Karpas-422 (cell line): ENCODE measurements around the gene CMTM5. TPM values are rescaled to one million over a fixed set of nuclear protein-coding genes. Genes with fewer than 3 reads are reported as not detected.
"Not testable (repeated sequence)": the region's sequence is repeated elsewhere in the genome, so short reads cannot be mapped to it uniquely, and the experiment has no call there.

ENCODE experiments used
- DNase-seq: peaks from one replicate; pipeline ENCODE4 v3.0.0-alpha.2; 2015
- H2AFZ ChIP-seq: fragments of 200-600 bp; sonication (generic); 2 replicates; pipeline ENCODE4 v1.6.1; 2014; ENCODE audit warnings: antibody characterized with exemption, low read length, mixed read lengths
- H3K27ac ChIP-seq: fragments of 200-600 bp; sonication (generic); 2 replicates; pipeline ENCODE4 v1.5.1; 2014; ENCODE audit warnings: mild to moderate bottlenecking, low read length, moderate library complexity
- H3K27me3 ChIP-seq: fragments of 200-600 bp; sonication (generic); 2 replicates; pipeline ENCODE4 v1.6.1; 2014; ENCODE audit warnings: low read length, mixed read lengths
- H3K36me3 ChIP-seq: fragments of 200-600 bp; sonication (generic); 2 replicates; pipeline ENCODE4 v1.6.1; 2014; ENCODE audit warnings: low read length, mixed read lengths; ENCODE audit not compliant: insufficient read depth
- H3K4me1 ChIP-seq: fragments of 200-600 bp; sonication (generic); 2 replicates; pipeline ENCODE4 v1.6.1; 2014; ENCODE audit warnings: mild to moderate bottlenecking, low read length, mixed read lengths
- H3K4me2 ChIP-seq: fragments of 200-600 bp; sonication (generic); 2 replicates; pipeline ENCODE4 v1.6.1; 2014; ENCODE audit warnings: low read length, low read depth, mild to moderate bottlenecking; ENCODE audit not compliant: poor library complexity, severe bottlenecking
- H3K4me3 ChIP-seq: fragments of 200-600 bp; sonication (generic); 2 replicates; pipeline ENCODE4 v1.5.1; 2014; ENCODE audit warnings: mild to moderate bottlenecking, antibody characterized with exemption, low read length, mixed read lengths
- H3K79me2 ChIP-seq: fragments of 200-600 bp; sonication (generic); 2 replicates; pipeline ENCODE4 v1.6.1; 2014; ENCODE audit warnings: mild to moderate bottlenecking, low read length, mixed read lengths
- H3K9ac ChIP-seq: fragments of 200-600 bp; sonication (generic); 2 replicates; pipeline ENCODE4 v1.6.0; 2014; ENCODE audit warnings: low read length
- H3K9me2 ChIP-seq: fragments of 200-600 bp; sonication (generic), shearing (Covaris generic); replicated peaks from 2 replicates; pipeline ENCODE4 v1.6.0; 2014; ENCODE audit warnings: mild to moderate bottlenecking, low read length, moderate library complexity; ENCODE audit not compliant: insufficient read depth
- H3K9me3 ChIP-seq: fragments of 300-700, 200-600 bp; sonication (generic); 2 replicates; pipeline ENCODE4 v1.6.1; 2014; ENCODE audit warnings: low read length, mixed read lengths
- H4K20me1 ChIP-seq: fragments of 200-600 bp; sonication (generic); 2 replicates; pipeline ENCODE4 v1.6.1; 2014; ENCODE audit warnings: mild to moderate bottlenecking, antibody characterized with exemption, low read length, low read depth; ENCODE audit not compliant: insufficient read depth
- total RNA-seq: library from RNA; depleted of rRNA; stranded (reverse); fragments of >200 nt; shearing (Covaris generic); gene quantifications from 2 replicates; pipeline ENCODE4 v1.2.3, GENCODE V29; 2014; ENCODE audit warnings: low replicate concordance

The CMTM5 gene
- total RNA-seq, 1 experiment from 2014 or later: not detected

DNA sequence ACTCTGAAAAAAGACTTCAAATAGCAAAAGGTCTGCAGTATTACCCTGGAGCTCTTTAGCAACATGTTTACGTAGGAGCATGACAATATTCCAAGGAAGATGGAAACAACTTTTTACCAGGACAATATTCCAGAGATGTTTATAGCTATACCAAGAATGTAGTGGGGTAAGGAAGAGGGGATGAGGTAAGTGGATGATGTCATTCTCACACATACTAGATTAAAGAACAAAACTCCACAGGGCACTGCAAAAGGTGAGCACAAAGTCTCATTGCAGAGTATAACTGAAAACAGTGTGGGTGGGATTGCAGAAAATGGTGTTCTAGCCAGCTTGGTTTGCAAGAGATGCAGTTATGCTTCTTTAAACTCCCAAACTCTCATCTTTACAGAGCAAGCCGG, 8.4 kb downstream of the CMTM5 start:
- Histone ChIP-seq H3K9ac (no peak overlapping the region), H3K27me3 (no peaks in the 10 kb centered on the region), H3K9me2 (no peaks in the 10 kb centered on the region), H2AFZ (no peak overlapping the region), H4K20me1 (no peaks in the 10 kb centered on the region; the same call in 1 of the 2 replicates), H3K4me1 (no peaks in the 10 kb centered on the region), H3K36me3 (no peaks in the 10 kb centered on the region), H3K9me3 (no peaks in the 10 kb centered on the region), H3K79me2 (no peaks in the 10 kb centered on the region), H3K4me3 (no peak overlapping the region), H3K27ac (no peak overlapping the region), H3K4me2 (no peak overlapping the region)
- DNase-seq: no peak

DNA sequence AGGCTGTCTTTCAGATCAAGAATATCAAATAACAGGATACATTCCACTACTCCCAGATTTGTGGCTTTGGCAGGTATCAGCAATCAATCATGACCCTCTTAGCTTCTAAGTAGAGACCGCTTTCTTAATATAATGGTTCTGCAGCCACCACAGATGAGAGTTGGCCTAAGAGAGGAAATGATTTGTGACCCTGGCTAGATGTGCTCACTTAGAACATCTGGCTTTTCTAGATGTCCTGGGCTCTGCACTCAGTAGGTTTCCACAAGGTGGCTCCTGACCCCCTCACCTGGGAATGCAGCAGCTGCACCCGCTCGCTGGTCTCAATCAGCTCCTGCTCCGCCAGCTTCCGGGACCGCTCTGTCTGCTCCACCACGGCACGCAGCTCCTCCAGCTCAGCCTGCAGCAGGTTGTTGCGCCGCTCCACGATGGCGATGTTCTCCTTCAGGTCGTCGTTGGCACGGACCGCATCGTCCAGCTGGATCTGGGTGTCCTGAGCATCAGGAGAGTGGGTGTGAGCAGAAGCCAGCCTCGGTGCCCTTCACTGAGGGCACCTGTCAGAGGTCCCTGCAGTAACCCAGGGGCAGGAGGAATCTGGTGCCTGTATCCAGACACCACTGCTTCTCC, 8.9 kb downstream of the CMTM5 start:
- no peak overlapping the region for H3K9ac ChIP-seq
- H3K79me2 ChIP-seq: no peaks in the 10 kb centered on the region
- no peak overlapping the region for H3K4me3 ChIP-seq
- no peak for DNase-seq
- H3K4me2 ChIP-seq: no peak overlapping the region
- H3K9me3 ChIP-seq: no peaks in the 10 kb centered on the region
- H4K20me1 ChIP-seq: no peaks in the 10 kb centered on the region; the same call in 1 of the 2 replicates
- H3K27ac ChIP-seq: no peak overlapping the region
- no peak overlapping the region for H2AFZ ChIP-seq
- H3K27me3 ChIP-seq: no peaks in the 10 kb centered on the region
- H3K4me1 ChIP-seq: no peaks in the 10 kb centered on the region
- H3K9me2 ChIP-seq: no peaks in the 10 kb centered on the region
- no peaks in the 10 kb centered on the region for H3K36me3 ChIP-seq

DNA sequence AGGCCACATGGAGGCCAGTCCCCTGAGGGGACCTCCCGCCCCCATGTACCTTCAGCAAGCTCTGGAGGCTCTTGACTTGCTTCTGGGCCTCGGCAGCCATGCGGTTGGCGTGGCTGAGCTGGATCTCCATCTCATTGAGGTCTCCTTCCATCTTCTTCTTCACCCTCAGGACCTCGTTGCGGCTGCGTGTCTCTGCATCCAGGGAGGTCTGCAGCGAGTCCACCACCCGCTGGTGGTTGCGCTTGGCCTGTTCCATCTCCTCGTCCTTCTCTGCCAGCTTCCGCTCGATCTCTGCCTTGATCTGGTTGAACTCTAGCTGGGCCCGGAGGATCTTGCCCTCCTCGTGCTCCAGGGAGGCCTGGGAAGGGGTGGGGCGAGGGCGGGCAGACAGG, 9.4 kb downstream of the CMTM5 start:
- H3K36me3 ChIP-seq, H3K79me2 ChIP-seq, H3K27me3 ChIP-seq, H3K9ac ChIP-seq, DNase-seq, H3K4me2 ChIP-seq, H2AFZ ChIP-seq, H3K9me3 ChIP-seq, H4K20me1 ChIP-seq, H3K9me2 ChIP-seq, H3K4me3 ChIP-seq, H3K4me1 ChIP-seq, H3K27ac ChIP-seq: not testable (repeated sequence)

DNA sequence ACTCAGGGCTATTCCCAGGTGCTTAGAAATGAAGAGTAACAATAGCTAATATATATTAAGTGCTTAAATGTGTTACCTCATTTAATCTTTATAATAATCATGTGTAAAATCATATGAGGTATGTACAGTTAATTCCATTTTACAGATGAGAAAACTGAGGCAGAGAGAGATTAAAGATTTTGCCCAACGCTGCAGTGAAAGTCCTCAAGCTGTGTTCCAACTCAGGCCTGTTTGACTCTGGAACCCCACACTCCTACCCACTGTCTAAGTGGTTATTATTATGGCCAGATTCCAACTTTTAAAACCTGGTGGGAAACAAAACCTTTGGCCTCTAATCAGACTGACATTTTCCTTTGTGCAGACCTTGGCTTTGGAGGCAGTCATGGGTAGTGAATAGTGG, 10.2 kb downstream of the CMTM5 start:
- Histone ChIP-seq H4K20me1 (no peaks in the 10 kb centered on the region), H3K27ac (no peak overlapping the region), H3K9me3 (no peaks in the 10 kb centered on the region), H2AFZ (no peak overlapping the region), H3K9ac (no peak overlapping the region), H3K4me3 (no peak overlapping the region), H3K9me2 (no peaks in the 10 kb centered on the region), H3K36me3 (no peaks in the 10 kb centered on the region), H3K4me1 (no peaks in the 10 kb centered on the region), H3K79me2 (no peaks in the 10 kb centered on the region), H3K27me3 (no peaks in the 10 kb centered on the region), H3K4me2 (no peak overlapping the region)
- no peak for DNase-seq

DNA sequence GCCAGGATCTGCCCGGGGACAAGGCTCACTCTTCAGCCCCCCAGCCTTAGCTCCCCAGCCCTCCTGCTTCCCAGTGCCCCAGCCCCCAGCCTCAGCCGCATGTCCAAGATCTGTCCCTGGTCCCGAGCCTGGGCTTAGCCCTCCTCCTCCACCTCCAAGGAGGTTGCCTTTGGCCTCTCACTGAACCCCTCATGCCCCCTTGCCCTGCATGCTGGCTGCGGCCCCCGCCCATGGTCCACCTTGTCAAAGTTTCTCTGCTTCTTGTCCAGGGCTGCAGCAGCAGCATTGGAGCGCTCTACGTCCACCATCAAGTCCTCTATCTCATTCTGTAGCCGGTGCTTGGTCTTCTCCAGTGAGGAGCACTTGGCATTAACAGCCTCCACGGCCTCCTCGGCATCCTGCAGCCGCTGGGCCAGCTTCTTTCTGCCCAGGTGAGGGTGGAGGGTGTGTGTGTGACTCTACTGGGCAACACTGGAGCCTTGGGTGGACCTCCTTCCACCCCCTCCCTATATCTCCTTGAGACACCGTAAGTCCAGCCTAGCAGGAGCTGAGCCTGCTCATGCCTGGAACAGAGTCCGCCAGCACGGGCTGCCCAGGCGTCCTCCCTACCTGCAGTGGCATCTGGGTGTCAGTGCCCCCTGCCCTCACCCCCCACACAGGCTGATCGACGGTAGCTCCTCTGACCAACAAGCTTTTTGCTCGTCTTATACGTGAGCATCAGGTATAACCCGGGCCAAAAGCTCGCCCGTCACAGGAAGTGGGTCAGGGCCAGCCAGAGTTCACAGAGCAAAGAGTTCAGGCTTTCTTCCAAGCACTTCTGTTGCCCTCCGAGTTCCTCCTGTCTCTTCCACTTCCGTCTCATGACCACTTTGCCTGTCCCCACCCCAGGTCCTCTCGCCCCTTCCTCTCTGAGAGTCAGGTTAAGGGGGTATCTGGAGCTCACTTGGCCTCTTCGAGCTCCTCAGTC, 11.4 kb downstream of the CMTM5 start:
- H3K9ac ChIP-seq: no peak overlapping the region
- no peaks in the 10 kb centered on the region for H3K9me2 ChIP-seq
- no peak overlapping the region for H3K27ac ChIP-seq
- no peaks in the 10 kb centered on the region for H3K27me3 ChIP-seq
- no peak for DNase-seq
- no peak overlapping the region for H2AFZ ChIP-seq
- no peak overlapping the region for H3K4me2 ChIP-seq
- H3K36me3 ChIP-seq: no peaks in the 10 kb centered on the region
- H3K4me3 ChIP-seq: no peak overlapping the region
- no peaks in the 10 kb centered on the region for H3K9me3 ChIP-seq
- H3K4me1 ChIP-seq: no peaks in the 10 kb centered on the region
- no peaks in the 10 kb centered on the region for H4K20me1 ChIP-seq
- H3K79me2 ChIP-seq: no peaks in the 10 kb centered on the region

DNA sequence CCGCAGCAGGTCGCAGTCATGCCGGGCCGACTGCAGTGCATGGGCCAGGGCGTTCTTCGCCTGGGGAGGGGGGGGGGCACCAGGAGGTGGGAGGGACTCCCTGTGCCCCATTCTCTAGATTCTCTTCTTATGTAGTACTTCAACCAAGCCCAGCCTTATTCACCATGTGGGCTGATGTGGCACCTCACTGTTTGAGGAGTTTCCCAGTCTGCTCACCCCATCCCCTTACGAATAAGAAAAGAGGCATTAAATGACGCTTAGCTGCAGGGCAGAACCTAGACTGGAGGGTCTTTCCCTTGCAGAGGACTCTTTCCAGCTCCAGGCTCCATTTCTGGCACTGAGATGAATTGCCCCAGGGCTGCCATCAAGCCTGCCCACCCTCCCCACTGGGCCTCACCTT, 12.2 kb downstream of the CMTM5 start:
- H3K27ac ChIP-seq: no peak overlapping the region
- no peak overlapping the region for H3K4me2 ChIP-seq
- no peak overlapping the region for H3K9ac ChIP-seq
- no peaks in the 10 kb centered on the region for H3K27me3 ChIP-seq
- H2AFZ ChIP-seq: no peak overlapping the region
- H3K36me3 ChIP-seq: no peaks in the 10 kb centered on the region
- H3K4me3 ChIP-seq: no peak overlapping the region
- H3K9me3 ChIP-seq: no peaks in the 10 kb centered on the region
- H3K4me1 ChIP-seq: no peaks in the 10 kb centered on the region
- no peak for DNase-seq
- no peaks in the 10 kb centered on the region for H3K79me2 ChIP-seq
- no peaks in the 10 kb centered on the region for H3K9me2 ChIP-seq
- H4K20me1 ChIP-seq: no peaks in the 10 kb centered on the region

DNA sequence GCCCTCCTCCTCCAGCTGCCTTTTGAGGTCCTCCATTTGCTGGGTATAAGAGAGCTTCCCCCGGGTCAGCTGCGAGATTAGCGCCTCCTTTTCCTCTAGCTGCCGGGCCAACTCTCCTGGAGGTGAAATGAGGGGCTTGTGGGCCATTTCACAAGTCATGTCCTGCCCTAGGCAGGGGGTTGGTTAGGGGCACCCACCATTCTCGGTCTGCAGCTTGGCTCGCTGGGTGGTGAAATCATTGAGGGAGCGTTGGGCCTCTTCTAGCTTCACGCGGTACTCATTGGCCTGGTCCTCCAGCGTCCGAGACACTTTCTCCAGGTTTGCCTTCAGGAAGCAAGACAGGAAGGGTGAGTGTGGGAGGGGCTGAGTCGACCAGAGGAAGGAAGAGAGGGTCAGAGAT, 12.6 kb downstream of the CMTM5 start:
- no peaks in the 10 kb centered on the region for H3K9me3 ChIP-seq
- no peaks in the 10 kb centered on the region for H3K79me2 ChIP-seq
- H2AFZ ChIP-seq: no peak overlapping the region
- no peaks in the 10 kb centered on the region for H4K20me1 ChIP-seq
- H3K4me2 ChIP-seq: no peak overlapping the region
- no peak overlapping the region for H3K27ac ChIP-seq
- H3K9ac ChIP-seq: no peak overlapping the region
- no peak for DNase-seq
- H3K36me3 ChIP-seq: no peaks in the 10 kb centered on the region
- H3K27me3 ChIP-seq: no peaks in the 10 kb centered on the region
- no peaks in the 10 kb centered on the region for H3K4me1 ChIP-seq
- no peak overlapping the region for H3K4me3 ChIP-seq
- H3K9me2 ChIP-seq: no peaks in the 10 kb centered on the region

DNA sequence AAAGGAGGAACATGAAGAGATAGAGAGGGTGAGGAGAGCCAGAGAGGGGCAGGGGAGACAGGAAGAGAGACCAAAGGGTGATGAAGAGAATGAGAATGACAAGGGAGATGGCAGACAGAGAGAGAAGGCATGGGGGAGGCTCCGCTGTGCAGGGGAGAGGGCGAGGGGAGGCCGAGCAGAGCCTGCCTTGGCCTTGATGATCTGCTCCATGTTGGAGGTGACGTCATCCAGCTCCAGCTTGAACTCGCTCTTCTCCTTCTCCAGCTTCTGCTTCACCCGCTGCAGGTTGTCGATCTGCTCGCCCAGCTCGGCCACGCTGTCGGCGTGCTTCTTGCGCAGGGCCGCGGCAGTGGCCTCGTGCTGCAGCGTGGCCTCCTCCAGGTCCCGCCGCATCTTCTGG, 13.0 kb downstream of the CMTM5 start:
- not testable (repeated sequence) for H3K27ac ChIP-seq, H3K9me2 ChIP-seq, H4K20me1 ChIP-seq, H3K4me1 ChIP-seq, H3K4me3 ChIP-seq, H3K79me2 ChIP-seq, H3K9me3 ChIP-seq, DNase-seq, H2AFZ ChIP-seq, H3K27me3 ChIP-seq, H3K4me2 ChIP-seq, H3K9ac ChIP-seq, H3K36me3 ChIP-seq
